GM20000 (cell line): ENCODE results near the gene ECE1.
A peak's percentile ranks its signal among the peaks of the same experiment; 100 is the strongest.

ENCODE experiments used
- DNase-seq: peaks from one replicate; pipeline ENCODE4 v3.0.0; 2012; ENCODE audit warnings: low spot score
- CTCF ChIP-seq: IDR thresholded peaks from 2 replicates; pipeline ENCODE4 v1.5.1; 2012; ENCODE audit warnings: mild to moderate bottlenecking, control low read depth; ENCODE audit errors: extremely low read depth, missing control alignments

ECE1 gene

GRCh38 chr1:21244154-21244553, 46.1 kb downstream of the ECE1 start:
- TF ChIP-seq CTCF, result no peak
- no peak for DNase-seq

GRCh38 chr1:21242846-21243245, 47.4 kb downstream of the ECE1 start:
- TF ChIP-seq CTCF, result no peak
- no peak for DNase-seq

- no peak for TF ChIP-seq CTCF
- DNase-seq, result no peak
Measured at GRCh38 chr1:21241771-21242581, 48.3 kb downstream of the ECE1 start.

GRCh38 chr1:21240706-21241105, 49.6 kb downstream of the ECE1 start:
- no peak for TF ChIP-seq CTCF
- DNase-seq, result no peak

GRCh38 chr1:21239221-21239620, 51.0 kb downstream of the ECE1 start:
- DNase-seq, result peak; percentile 46

GRCh38 chr1:21238141-21238800, 52.0 kb downstream of the ECE1 start:
- no peak for DNase-seq
- no peak for TF ChIP-seq CTCF

More at GRCh38 chr1:21239221-21239620, 51.0 kb downstream of the ECE1 start:
- TF ChIP-seq CTCF, result no peak

- DNase-seq, result no peak
- TF ChIP-seq CTCF, result no peak
Measured at GRCh38 chr1:21237446-21238088, 52.7 kb downstream of the ECE1 start.
